ENCODE measurements around the gene ARHGAP25.

GRCh38 chr2:68857855-68858456, 123.3 kb downstream of the ARHGAP25 start:
- TF ChIP-seq CTCF (conservative IDR thresholded peaks at IDR 0.05; ENCODE audit: low read depth in 2 of 2), result no peak
- no peak for TF ChIP-seq NANOG (IDR thresholded peaks at IDR 0.05; ENCODE audit: borderline replicate concordance)
- TF ChIP-seq ETS1 (IDR thresholded peaks at IDR 0.05), result no peak
- TF ChIP-seq REST (IDR thresholded peaks at IDR 0.05; ENCODE audit: unreplicated experiment), result no peak
- no peak for TF ChIP-seq POLR2AphosphoS5 (IDR thresholded peaks at IDR 0.05; ENCODE audit: low read depth)
- TF ChIP-seq EZH2 (IDR thresholded peaks at IDR 0.05; ENCODE audit: low read depth, unreplicated experiment), result no peak
- TF ChIP-seq JUNB (IDR thresholded peaks at IDR 0.05; ENCODE audit: unreplicated experiment), result no peak
- TF ChIP-seq CREB1 (CRISPR knock-in tag; IDR thresholded peaks at IDR 0.05; ENCODE audit: low read depth), result no peak
- no peak for TF ChIP-seq EZH2phosphoT487 (IDR thresholded peaks at IDR 0.05; ENCODE audit: unreplicated experiment)
- no peak for TF ChIP-seq ZNF114 (CRISPR knock-in tag; IDR thresholded peaks at IDR 0.05)
- TF ChIP-seq STAT1 (IDR thresholded peaks at IDR 0.05; ENCODE audit: unreplicated experiment), result no peak
- TF ChIP-seq ZNF462 (CRISPR knock-in tag; IDR thresholded peaks at IDR 0.05), result no peak
- no peak for TF ChIP-seq ZNF331 (CRISPR knock-in tag; IDR thresholded peaks at IDR 0.05; ENCODE audit: low read depth)
